Hepatocyte (in vitro differentiated cells): ENCODE measurements around the gene ZNF283. TPM values are rescaled to one million over a fixed set of nuclear protein-coding genes. Genes with fewer than 3 reads are reported as not detected.

Source experiments
- DNase-seq: peaks from one replicate; pipeline ENCODE4 v3.0.0-alpha.2; 2016; ENCODE audit warnings: low spot score
- H2AFZ ChIP-seq: fragments of 200-600 bp; sonication (generic); 2 replicates; pipeline ENCODE4 v1.6.0; 2016; ENCODE audit warnings: antibody characterized with exemption, mild to moderate bottlenecking
- H3K27ac ChIP-seq: fragments of 200-600 bp; sonication (generic); 2 replicates; pipeline ENCODE4 v1.5.1; 2016; ENCODE audit warnings: mild to moderate bottlenecking
- H3K27me3 ChIP-seq: fragments of 200-600 bp; sonication (generic); 2 replicates; pipeline ENCODE4 v1.6.1; 2016
- H3K36me3 ChIP-seq: fragments of 200-600 bp; sonication (generic); replicated peaks from 2 replicates; pipeline ENCODE4 v1.5.1; 2016; ENCODE audit warnings: low read depth; ENCODE audit not compliant: insufficient read depth
- H3K4me1 ChIP-seq: fragments of 200-600 bp; sonication (generic); 2 replicates; pipeline ENCODE4 v1.5.1; 2016; ENCODE audit warnings: mild to moderate bottlenecking, moderate library complexity; ENCODE audit not compliant: insufficient read depth
- H3K4me2 ChIP-seq: fragments of 200-600 bp; sonication (generic); 2 replicates; pipeline ENCODE4 v1.6.0; 2016
- H3K4me3 ChIP-seq: fragments of 200-600 bp; sonication (generic); 2 replicates; pipeline ENCODE4 v1.5.1; 2016; ENCODE audit warnings: mild to moderate bottlenecking
- H3K79me2 ChIP-seq: fragments of 200-600 bp; sonication (generic); 2 replicates; pipeline ENCODE4 v1.6.0; 2017; ENCODE audit warnings: mild to moderate bottlenecking
- H3K9me2 ChIP-seq: fragments of 200-600 bp; sonication (generic); replicated peaks from 2 replicates; pipeline ENCODE4 v1.6.0; 2017; ENCODE audit warnings: mild to moderate bottlenecking; ENCODE audit not compliant: insufficient read depth
- H3K9me3 ChIP-seq: fragments of 200-600 bp; sonication (generic); 2 replicates; pipeline ENCODE4 v1.5.1; 2016; ENCODE audit warnings: low read depth, mild to moderate bottlenecking
- H4K20me1 ChIP-seq: fragments of 200-600 bp; sonication (generic); 2 replicates; pipeline ENCODE4 v1.6.0; 2016; ENCODE audit warnings: mild to moderate bottlenecking; ENCODE audit not compliant: insufficient read depth, poor library complexity, severe bottlenecking
- EZH2 ChIP-seq: fragments of 200-600 bp; sonication (generic); IDR thresholded peaks from 2 replicates; pipeline ENCODE4 v1.6.1; 2016; ENCODE audit warnings: antibody characterized with exemption, mild to moderate bottlenecking, borderline replicate concordance
- EZH2phosphoT487 ChIP-seq: fragments of 200-600 bp; sonication (generic); IDR thresholded peaks from one replicate; pipeline ENCODE4 v1.6.1; 2018; ENCODE audit warnings: antibody characterized with exemption, mild to moderate bottlenecking, low read depth, moderate library complexity; ENCODE audit not compliant: unreplicated experiment, severe bottlenecking
- WGBS: methylation state at CpG from one replicate; pipeline ENCODE4 v1.1.6; 2016; ENCODE audit warnings: low lambda C conversion rate; ENCODE audit errors: missing lambda C conversion rate; 5-methylcytosine and 5-hydroxymethylcytosine counted together
- polyA plus RNA-seq: library from polyadenylated mRNA; unstranded; fragments of >200 nt; fragmentation: Nextera tagmentation; extraction: Ambion mirVana; gene quantifications from 2 replicates; pipeline ENCODE4 v1.2.1, GENCODE V29; 2016
- total RNA-seq: library from RNA; depleted of rRNA; stranded (reverse); fragments of >200 nt; gene quantifications from 2 replicates; pipeline ENCODE4 v1.2.3, GENCODE V29; 2014
- TF ChIP-seq, protein P1 (sequence below): fragments of 200-600 bp; sonication (generic); IDR thresholded peaks from 2 replicates; pipeline ENCODE4 v1.5.1; 2016; ENCODE audit warnings: antibody characterized with exemption, mild to moderate bottlenecking; ENCODE audit not compliant: poor library complexity

Gene ZNF283
- total and polyA plus RNA-seq, 2 experiments from 2014 or later: 1.8 to 10.7 TPM

DNA sequence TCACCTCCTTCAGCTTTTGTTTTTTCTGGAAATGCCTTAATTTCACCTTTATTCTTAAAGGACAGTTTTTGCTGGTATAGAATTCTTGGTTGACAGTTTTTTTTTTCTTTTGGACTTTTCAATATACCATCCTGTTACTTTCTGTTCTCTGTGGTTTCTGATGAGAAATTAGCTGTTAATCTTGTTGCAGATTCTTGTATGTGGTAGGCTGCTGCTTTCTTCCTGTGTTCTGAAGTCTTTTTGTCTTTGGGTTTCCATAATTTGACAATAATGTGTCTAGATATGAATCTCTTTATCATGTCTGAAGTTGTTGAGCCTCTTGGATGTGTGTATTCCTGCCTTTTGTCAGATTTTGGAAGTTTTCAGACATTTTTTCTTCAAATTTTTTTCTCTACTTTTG is 12.0 kb downstream of the ZNF283 start:
- Histone ChIP-seq H3K4me2 (no peak overlapping the region), H3K9me3 (peaks cover 50% of the 10 kb centered on the region), H3K36me3 (peaks cover 10% of the 10 kb centered on the region)

DNA sequence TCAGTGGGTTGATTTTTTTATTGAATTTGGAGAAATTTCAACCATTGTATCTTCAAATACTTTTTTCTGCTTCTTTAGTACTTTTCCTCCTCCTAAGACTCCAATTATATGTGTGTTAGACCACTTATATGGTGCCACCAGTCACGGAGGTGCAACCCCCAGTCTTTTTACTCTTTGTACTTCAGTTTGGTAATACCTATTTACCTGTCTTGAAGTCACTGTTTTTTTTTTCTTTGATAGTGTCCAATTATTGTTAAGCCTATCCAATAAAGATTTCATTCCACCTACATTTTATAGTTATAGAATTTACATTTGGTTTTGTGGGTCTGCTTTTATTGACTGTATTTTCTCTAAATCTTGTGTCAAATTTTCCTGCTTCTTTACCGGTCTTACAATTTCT is 14.9 kb downstream of the ZNF283 start:
- Histone ChIP-seq H3K4me3 (no peak overlapping the region), H4K20me1 (no peaks in the 10 kb centered on the region), H3K9me3 (peaks cover 58% of the 10 kb centered on the region), H2AFZ (no peak overlapping the region), H3K36me3 (peaks cover 5% of the 10 kb centered on the region), H3K4me1 (no peaks in the 10 kb centered on the region), H3K27me3 (no peaks in the 10 kb centered on the region), H3K27ac (no peak overlapping the region), H3K4me2 (no peak overlapping the region), H3K9me2 (no peaks in the 10 kb centered on the region), H3K79me2 (no peaks in the 10 kb centered on the region)
- DNase-seq: no peak
- 85% methylated on average over 2 of the region's 2 CpGs for WGBS
- TF ChIP-seq, protein P1, sequence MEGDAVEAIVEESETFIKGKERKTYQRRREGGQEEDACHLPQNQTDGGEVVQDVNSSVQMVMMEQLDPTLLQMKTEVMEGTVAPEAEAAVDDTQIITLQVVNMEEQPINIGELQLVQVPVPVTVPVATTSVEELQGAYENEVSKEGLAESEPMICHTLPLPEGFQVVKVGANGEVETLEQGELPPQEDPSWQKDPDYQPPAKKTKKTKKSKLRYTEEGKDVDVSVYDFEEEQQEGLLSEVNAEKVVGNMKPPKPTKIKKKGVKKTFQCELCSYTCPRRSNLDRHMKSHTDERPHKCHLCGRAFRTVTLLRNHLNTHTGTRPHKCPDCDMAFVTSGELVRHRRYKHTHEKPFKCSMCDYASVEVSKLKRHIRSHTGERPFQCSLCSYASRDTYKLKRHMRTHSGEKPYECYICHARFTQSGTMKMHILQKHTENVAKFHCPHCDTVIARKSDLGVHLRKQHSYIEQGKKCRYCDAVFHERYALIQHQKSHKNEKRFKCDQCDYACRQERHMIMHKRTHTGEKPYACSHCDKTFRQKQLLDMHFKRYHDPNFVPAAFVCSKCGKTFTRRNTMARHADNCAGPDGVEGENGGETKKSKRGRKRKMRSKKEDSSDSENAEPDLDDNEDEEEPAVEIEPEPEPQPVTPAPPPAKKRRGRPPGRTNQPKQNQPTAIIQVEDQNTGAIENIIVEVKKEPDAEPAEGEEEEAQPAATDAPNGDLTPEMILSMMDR: no peak
- TF ChIP-seq EZH2phosphoT487: no peak
- TF ChIP-seq EZH2: no peak

More for the DNA sequence above, 12.0 kb downstream of the ZNF283 start:
- H3K27me3 ChIP-seq: no peaks in the 10 kb centered on the region
- DNase-seq: no peak
- H3K4me3 ChIP-seq: no peak overlapping the region
- H2AFZ ChIP-seq: no peak overlapping the region
- no peaks in the 10 kb centered on the region for H3K9me2 ChIP-seq
- H3K27ac ChIP-seq: no peak overlapping the region
- no peak for TF ChIP-seq EZH2
- TF ChIP-seq, protein P1: no peak
- no peak for TF ChIP-seq EZH2phosphoT487
- no peaks in the 10 kb centered on the region for H3K79me2 ChIP-seq
- H3K4me1 ChIP-seq: no peaks in the 10 kb centered on the region
- no peaks in the 10 kb centered on the region for H4K20me1 ChIP-seq

DNA sequence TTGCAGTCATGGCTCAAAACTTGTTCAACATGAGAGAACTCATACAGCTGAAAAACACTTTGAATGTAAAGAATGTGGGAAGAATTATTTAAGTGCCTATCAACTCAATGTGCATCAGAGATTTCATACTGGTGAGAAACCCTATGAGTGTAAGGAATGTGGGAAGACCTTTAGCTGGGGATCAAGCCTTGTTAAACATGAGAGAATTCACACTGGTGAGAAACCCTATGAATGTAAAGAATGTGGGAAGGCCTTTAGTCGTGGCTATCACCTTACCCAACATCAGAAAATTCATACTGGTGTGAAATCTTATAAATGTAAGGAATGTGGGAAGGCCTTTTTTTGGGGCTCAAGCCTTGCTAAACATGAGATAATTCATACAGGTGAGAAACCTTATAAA is 20.1 kb downstream of the ZNF283 start:
- H3K36me3 ChIP-seq: no peaks in the 10 kb centered on the region
- no peaks in the 10 kb centered on the region for H3K4me1 ChIP-seq
- TF ChIP-seq, protein P1: no peak
- TF ChIP-seq EZH2 (no peak), EZH2phosphoT487 (no peak)

DNA sequence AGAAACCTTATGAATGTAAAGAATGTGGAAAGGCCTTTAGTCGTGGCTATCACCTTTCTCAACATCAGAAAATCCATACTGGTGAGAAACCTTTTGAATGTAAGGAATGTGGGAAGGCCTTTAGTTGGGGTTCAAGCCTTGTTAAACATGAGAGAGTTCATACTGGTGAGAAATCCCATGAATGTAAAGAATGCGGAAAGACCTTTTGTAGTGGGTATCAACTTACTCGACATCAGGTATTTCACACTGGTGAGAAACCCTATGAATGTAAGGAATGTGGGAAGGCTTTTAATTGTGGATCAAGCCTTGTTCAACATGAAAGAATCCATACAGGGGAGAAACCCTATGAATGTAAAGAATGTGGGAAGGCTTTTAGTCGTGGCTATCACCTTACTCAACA is 20.8 kb downstream of the ZNF283 start:
- Histone ChIP-seq H3K27me3 (no peaks in the 10 kb centered on the region), H3K79me2 (no peaks in the 10 kb centered on the region), H3K4me2 (no peak overlapping the region), H3K4me1 (no peaks in the 10 kb centered on the region), H4K20me1 (no peaks in the 10 kb centered on the region), H3K36me3 (no peaks in the 10 kb centered on the region), H3K9me3 (peaks cover 51% of the 10 kb centered on the region), H3K4me3 (no peak overlapping the region), H3K27ac (no peak overlapping the region), H3K9me2 (no peaks in the 10 kb centered on the region), H2AFZ (no peak overlapping the region)
- TF ChIP-seq EZH2phosphoT487 (no peak), EZH2 (no peak)
- TF ChIP-seq, protein P1: no peak
- DNase-seq: no peak
- 87% methylated on average over 4 of the region's 4 CpGs for WGBS

More for the DNA sequence above, 20.1 kb downstream of the ZNF283 start:
- Histone ChIP-seq H2AFZ (no peak overlapping the region), H4K20me1 (no peaks in the 10 kb centered on the region), H3K9me2 (no peaks in the 10 kb centered on the region), H3K79me2 (no peaks in the 10 kb centered on the region), H3K9me3 (peaks cover 53% of the 10 kb centered on the region), H3K4me3 (no peak overlapping the region), H3K27ac (no peak overlapping the region), H3K27me3 (no peaks in the 10 kb centered on the region), H3K4me2 (no peak overlapping the region)
- WGBS: 86% methylated on average over 1 of the region's 1 CpG
- no peak for DNase-seq
